Heart right ventricle (tissue), 16 donors: ENCODE data around the gene ENTPD7. TPM values are rescaled to one million over a fixed set of nuclear protein-coding genes. Genes with fewer than 3 reads are reported as not detected.
A peak's percentile ranks its signal among the peaks of the same experiment; 100 is the strongest.

ENCODE experiments used
- ATAC-seq, 8 donors: fragments of 200-7000 bp; cut with Tn5 transposase; one replicate each; pipeline ENCODE4 v1.9.1; 2020; ENCODE audit warnings: mild to moderate bottlenecking in 8 of 8, moderate library complexity in 8 of 8, moderate number of reproducible peaks in 1 of 8
- DNase-seq, 2 donors: peaks; one replicate each; pipeline ENCODE4 v3.0.0-alpha.2; 2020
- H3K27ac ChIP-seq, 10 donors: fragments of 200-600 bp; sonication (generic) in 2 of 10; one replicate each; pipeline versions ENCODE4 v1.5.0 to v1.8.0; 2020 to 2022; ENCODE audit warnings: mild to moderate bottlenecking in 3 of 10
- H3K27me3 ChIP-seq, 7 donors: fragments of 200-600 bp; one replicate each; pipeline ENCODE4 v1.8.0; 2021 to 2022; ENCODE audit warnings: mild to moderate bottlenecking in 2 of 7
- H3K36me3 ChIP-seq, 9 donors: fragments of 200-600 bp; sonication (generic) in 1 of 9; one replicate each; pipeline versions ENCODE4 v1.5.0 to v1.8.0; 2020 to 2022; ENCODE audit warnings: mild to moderate bottlenecking in 2 of 9
- H3K4me1 ChIP-seq, 9 donors: fragments of 200-600 bp; sonication (generic) in 1 of 9; one replicate each; pipeline versions ENCODE4 v1.5.0 to v1.8.0; 2020 to 2022; ENCODE audit warnings: mild to moderate bottlenecking in 4 of 9
- H3K4me3 ChIP-seq, 10 donors: fragments of 200-600 bp; sonication (generic) in 2 of 10; one replicate each; pipeline versions ENCODE4 v1.5.0 to v1.8.0; 2020 to 2022; ENCODE audit warnings: mild to moderate bottlenecking in 7 of 10, moderate library complexity in 2 of 10
- H3K9me3 ChIP-seq, 11 donors: fragments of 200-600 bp in 10 of 11; sonication (generic) in 2 of 11; one replicate each; pipeline versions ENCODE4 v1.5.0 to v1.8.0; 2013 to 2022; ENCODE audit warnings: mild to moderate bottlenecking in 2 of 11, control low read depth in 1 of 11, moderate library complexity in 1 of 11
- WGBS, 2 donors: extraction: QIAGEN DNeasy Blood & Tissue Kit; methylation state at CpG; one replicate each; pipeline ENCODE4 v1.1.7; 2013; ENCODE audit warnings: inconsistent platforms in 1 of 2; 5-methylcytosine and 5-hydroxymethylcytosine counted together
- intact Hi-C, 10 donors: fragments of 100-400 bp; cut with DNase I; formaldehyde crosslinking; loops; one replicate each; pipeline versions ENCODE4 v1.11.1 to v1.14.2; 2022
- polyA plus RNA-seq, 2 donors: library from polyadenylated mRNA; stranded (reverse); fragments of 200-250 nt; gene quantifications; one replicate each; pipeline ENCODE4 v1.2.3, GENCODE V29; 2013
- total RNA-seq, 10 donors: library from RNA; stranded (reverse); fragmentation: NEBNext Ultra II Directional in 3 of 10; extraction: Animal tissue kit (Norgen Biotek cat#: 25700) in 3 of 10; gene quantifications; one replicate each; pipeline versions ENCODE4 v1.2.1 to v1.2.4, GENCODE V29; 2021 to 2023
- TF ChIP-seq, protein P1 (sequence below), 9 donors: fragments of 200-600 bp; sonication (generic) in 2 of 9; IDR thresholded peaks; one replicate each; pipeline versions ENCODE4 v1.5.0 to v1.8.0; 2021 to 2022; ENCODE audit warnings: antibody characterized with exemption in 9 of 9, mild to moderate bottlenecking in 5 of 9, moderate library complexity in 1 of 9
- donor health status: Arrhythmogenic right ventricular cardiomyopathy.
- donor health status: ischemic (EF 13 %, LVEDD 7.1; RV severe dilation, severe dysfunction).
- donor health status: healthy with polysubstance abuse.
- donor health status: DM: no; HTN: yes; CAD: no.
- donor health status: DM: no; HTN: no; CAD: no.
- donor health status: ischemic (EF 25% LVEDD 6.9; RV normal size, moderate dysfunction).
- donor health status: ischemic (EF 25% LVEDD 5.7; RV mildly dilated, moderate dysfunction).
- donor health status: healthy.
- donor health status: DM: yes; HTN: yes; CAD: no.
- donor health status: Ischemic cardiomyopathy.
- donor health status: ischemic (EF 35%, LVEDD 5.7; RV mildly dilated, moderate dysfunction).
- donor health status: nonischemic (EF 11% LVEDD 7.7; RV severe dilation, severe dysfunction).
- donor health status: DM: yes; HTN: yes; CAD: no.
- donor health status: PGD.
- donor health status: ischemic (EF 29% LVEDD 5.4; RV normal size, mild dysfunction).
- donor health status: nonischemic (EF 23%, LVEDD 6.1; RV moderate dilation, normal function).

Gene ENTPD7
- total and polyA plus RNA-seq, 12 donors: 0.22 to 3.8 (median 2.3) TPM

- Histone ChIP-seq H3K4me1 (peaks cover 0 to 10% (median 0%) of the 10 kb centered on the region in 9 donors), H3K4me3 (no peak overlapping the region), H3K27ac (peak overlapping the region in 1 of 10 donors; percentile 67), H3K27me3 (no peaks in the 10 kb centered on the region), H3K9me3 (no peaks in the 10 kb centered on the region), H3K36me3 (peaks cover 0 to 78% (median 10%) of the 10 kb centered on the region in 9 donors)
- DNase-seq: no peak
- intact Hi-C loops: no loop called here
- WGBS, 2 donors: 80 to 93% methylated on average over 2 of the region's 2 CpGs
- ATAC-seq: peak in 1 of 8 donors; percentile 65
- TF ChIP-seq, protein P1, sequence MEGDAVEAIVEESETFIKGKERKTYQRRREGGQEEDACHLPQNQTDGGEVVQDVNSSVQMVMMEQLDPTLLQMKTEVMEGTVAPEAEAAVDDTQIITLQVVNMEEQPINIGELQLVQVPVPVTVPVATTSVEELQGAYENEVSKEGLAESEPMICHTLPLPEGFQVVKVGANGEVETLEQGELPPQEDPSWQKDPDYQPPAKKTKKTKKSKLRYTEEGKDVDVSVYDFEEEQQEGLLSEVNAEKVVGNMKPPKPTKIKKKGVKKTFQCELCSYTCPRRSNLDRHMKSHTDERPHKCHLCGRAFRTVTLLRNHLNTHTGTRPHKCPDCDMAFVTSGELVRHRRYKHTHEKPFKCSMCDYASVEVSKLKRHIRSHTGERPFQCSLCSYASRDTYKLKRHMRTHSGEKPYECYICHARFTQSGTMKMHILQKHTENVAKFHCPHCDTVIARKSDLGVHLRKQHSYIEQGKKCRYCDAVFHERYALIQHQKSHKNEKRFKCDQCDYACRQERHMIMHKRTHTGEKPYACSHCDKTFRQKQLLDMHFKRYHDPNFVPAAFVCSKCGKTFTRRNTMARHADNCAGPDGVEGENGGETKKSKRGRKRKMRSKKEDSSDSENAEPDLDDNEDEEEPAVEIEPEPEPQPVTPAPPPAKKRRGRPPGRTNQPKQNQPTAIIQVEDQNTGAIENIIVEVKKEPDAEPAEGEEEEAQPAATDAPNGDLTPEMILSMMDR (IDR thresholded peaks at IDR 0.05): no peak
These were observed 26.3 kb downstream of the ENTPD7 start for GRCh38 chr10:99685597-99685967.

GRCh38 chr10:99689461-99689860, 30.2 kb downstream of the ENTPD7 start:
- ATAC-seq: no peak
- TF ChIP-seq, protein P1 (IDR thresholded peaks at IDR 0.05): no peak
- no peak for DNase-seq
- Histone ChIP-seq H3K27ac (no peak overlapping the region), H3K4me1 (peaks cover 0 to 10% (median 0%) of the 10 kb centered on the region in 9 donors), H3K36me3 (peaks cover 0 to 88% (median 12%) of the 10 kb centered on the region in 9 donors), H3K4me3 (no peak overlapping the region), H3K9me3 (no peaks in the 10 kb centered on the region), H3K27me3 (no peaks in the 10 kb centered on the region)
- intact Hi-C loops: no loop called here
- 95 to 98% methylated on average over 1 of the region's 1 CpG for WGBS, 2 donors

GRCh38 chr10:99693933-99694583, 34.7 kb downstream of the ENTPD7 start:
- intact Hi-C loops: no loop called here
- Histone ChIP-seq H3K27ac (no peak overlapping the region), H3K9me3 (no peaks in the 10 kb centered on the region), H3K36me3 (peaks cover 0 to 99% (median 29%) of the 10 kb centered on the region in 9 donors), H3K27me3 (no peaks in the 10 kb centered on the region), H3K4me3 (no peak overlapping the region), H3K4me1 (no peaks in the 10 kb centered on the region)
- TF ChIP-seq, protein P1 (IDR thresholded peaks at IDR 0.05): no peak
- 96 to 97% methylated on average over 3 of the region's 3 CpGs for WGBS, 2 donors
- DNase-seq (no peak), ATAC-seq (no peak)

DNA sequence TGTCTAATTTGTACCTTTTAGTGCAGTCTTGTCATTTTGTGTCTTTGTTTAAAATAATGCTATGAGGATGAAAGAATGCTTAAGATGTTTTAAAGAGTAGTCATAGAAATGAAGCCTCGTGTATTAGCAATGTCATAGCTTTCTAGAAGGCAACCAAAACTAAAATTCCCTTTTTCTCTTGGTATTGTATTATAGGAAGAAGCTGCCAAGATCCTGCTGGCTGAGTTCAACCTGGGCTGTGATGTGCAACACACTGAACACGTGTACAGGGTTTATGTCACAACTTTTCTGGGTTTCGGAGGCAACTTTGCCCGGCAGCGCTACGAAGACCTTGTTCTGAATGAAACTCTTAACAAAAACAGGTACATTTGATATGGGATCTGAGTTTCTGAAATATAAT, 36.5 kb downstream of the ENTPD7 start:
- DNase-seq (no peak), ATAC-seq (no peak)
- H3K4me3 ChIP-seq: no peak overlapping the region
- no peaks in the 10 kb centered on the region for H3K27me3 ChIP-seq
- TF ChIP-seq, protein P1 (IDR thresholded peaks at IDR 0.05): no peak
- H3K27ac ChIP-seq: no peak overlapping the region
- no peaks in the 10 kb centered on the region for H3K4me1 ChIP-seq
- 94 to 96% methylated on average over 6 of the region's 6 CpGs for WGBS, 2 donors
- H3K36me3 ChIP-seq: peaks cover 0 to 98% (median 29%) of the 10 kb centered on the region in 9 donors
- intact Hi-C loops: no loop called here
- no peaks in the 10 kb centered on the region for H3K9me3 ChIP-seq
